Stimulated activated CD8-positive, alpha-beta memory T cell treated with anti-CD3 and anti-CD28 coated beads, Interleukin-4, amount 100 ng/mL, for 48 hours (primary cell): ENCODE measurements around the gene MAT1A.
"Not testable (repeated sequence)": the region's sequence is repeated elsewhere in the genome, so short reads cannot be mapped to it uniquely, and the experiment has no call there.

Experiments
- DNase-seq: peaks from one replicate; pipeline ENCODE4 v3.0.0-alpha.2; 2020

Gene MAT1A

GRCh38 chr10:80264081-80265056 is 25.1 kb downstream of the MAT1A start:
- DNase-seq, result no peak

GRCh38 chr10:80261316-80262030 is 28.0 kb downstream of the MAT1A start:
- no peak for DNase-seq

GRCh38 chr10:80260295-80261243 is 28.9 kb downstream of the MAT1A start:
- DNase-seq, result peak; percentile 56

GRCh38 chr10:80259405-80259871 is 30.0 kb downstream of the MAT1A start:
- DNase-seq, result no peak

GRCh38 chr10:80256798-80257197 is 32.7 kb downstream of the MAT1A start:
- DNase-seq, result not testable (repeated sequence)

- not testable (repeated sequence) for DNase-seq
These were observed 34.7 kb downstream of the MAT1A start for GRCh38 chr10:80254726-80255125.

- DNase-seq, result not testable (repeated sequence)
These were observed 35.5 kb downstream of the MAT1A start for GRCh38 chr10:80253963-80254271.

GRCh38 chr10:80253266-80253962 is 36.0 kb downstream of the MAT1A start:
- DNase-seq, result no peak

GRCh38 chr10:80252296-80252887 is 37.1 kb downstream of the MAT1A start:
- no peak for DNase-seq

- not testable (repeated sequence) for DNase-seq
These were observed 37.7 kb downstream of the MAT1A start for GRCh38 chr10:80251703-80252280.

GRCh38 chr10:80250399-80250798 is 39.1 kb downstream of the MAT1A start:
- not testable (repeated sequence) for DNase-seq

- not testable (repeated sequence) for DNase-seq
These were observed 39.6 kb downstream of the MAT1A start for GRCh38 chr10:80249906-80250305.

GRCh38 chr10:80247611-80248010 is 41.8 kb downstream of the MAT1A start:
- not testable (repeated sequence) for DNase-seq

GRCh38 chr10:80244371-80244770 is 45.1 kb downstream of the MAT1A start:
- DNase-seq, result not testable (repeated sequence)

- DNase-seq, result not testable (repeated sequence)
These were observed 47.1 kb downstream of the MAT1A start for GRCh38 chr10:80242341-80242740.

GRCh38 chr10:80236457-80236856 is 53.0 kb downstream of the MAT1A start:
- DNase-seq, result not testable (repeated sequence)

GRCh38 chr10:80234331-80235235 is 54.9 kb downstream of the MAT1A start:
- not testable (repeated sequence) for DNase-seq

GRCh38 chr10:80233871-80234270 is 55.6 kb downstream of the MAT1A start:
- not testable (repeated sequence) for DNase-seq

- DNase-seq, result not testable (repeated sequence)
These were observed 62.7 kb downstream of the MAT1A start for GRCh38 chr10:80226723-80227122.

- DNase-seq, result not testable (repeated sequence)
These were observed 66.4 kb downstream of the MAT1A start for GRCh38 chr10:80223031-80223419.
